Measurements from ENCODE around the gene RNF150. TPM values are rescaled to one million over a fixed set of nuclear protein-coding genes. Genes with fewer than 3 reads are reported as not detected.

The RNF150 gene
- total and polyA plus RNA-seq, 8 donors = 1.9 to 15.2 (median 14.1) TPM

- no peak overlapping the region for H3K4me3 ChIP-seq
- no peak for ATAC-seq
- no peaks in the 10 kb centered on the region for H3K36me3 ChIP-seq
- H3K4me1 ChIP-seq = no peaks in the 10 kb centered on the region
- H3K27ac ChIP-seq = no peak overlapping the region
- TF ChIP-seq CTCF (IDR thresholded peaks at IDR 0.05) = no peak
- H3K27me3 ChIP-seq = no peaks in the 10 kb centered on the region
- DNase-seq = no peak
- no peaks in the 10 kb centered on the region for H3K9me3 ChIP-seq
- intact Hi-C loops (cut with DNase I) = no loop called here
These were observed 138.2 kb downstream of the RNF150 start for GRCh38 chr4:140995058-140995457.

GRCh38 chr4:140994015-140994414 lies 139.3 kb downstream of the RNF150 start:
- intact Hi-C loops (cut with DNase I) = no loop called here
- ATAC-seq = no peak
- Histone ChIP-seq H3K4me3 (no peak overlapping the region), H3K36me3 (no peaks in the 10 kb centered on the region), H3K4me1 (no peaks in the 10 kb centered on the region), H3K27ac (no peak overlapping the region), H3K9me3 (no peaks in the 10 kb centered on the region), H3K27me3 (no peaks in the 10 kb centered on the region)
- TF ChIP-seq CTCF (IDR thresholded peaks at IDR 0.05) = no peak
- no peak for DNase-seq

GRCh38 chr4:140993370-140993769 lies 139.9 kb downstream of the RNF150 start:
- Histone ChIP-seq H3K27me3 (no peaks in the 10 kb centered on the region), H3K27ac (no peak overlapping the region), H3K9me3 (no peaks in the 10 kb centered on the region), H3K36me3 (no peaks in the 10 kb centered on the region), H3K4me1 (no peaks in the 10 kb centered on the region), H3K4me3 (no peak overlapping the region)
- ATAC-seq (no peak), DNase-seq (no peak)
- no peak for TF ChIP-seq CTCF (IDR thresholded peaks at IDR 0.05)
- intact Hi-C loops (cut with DNase I) = no loop called here

GRCh38 chr4:140989944-140990343 lies 143.3 kb downstream of the RNF150 start:
- no peaks in the 10 kb centered on the region for H3K9me3 ChIP-seq
- intact Hi-C loops (cut with DNase I) = no loop called here

GRCh38 chr4:140986045-140986444 lies 147.2 kb downstream of the RNF150 start:
- ATAC-seq (no peak), DNase-seq (no peak)
- H3K4me1 ChIP-seq = no peaks in the 10 kb centered on the region
- no peaks in the 10 kb centered on the region for H3K9me3 ChIP-seq
- no peaks in the 10 kb centered on the region for H3K36me3 ChIP-seq
- no peak overlapping the region for H3K27ac ChIP-seq
- no peaks in the 10 kb centered on the region for H3K27me3 ChIP-seq
- intact Hi-C loops (cut with DNase I) = no loop called here
- H3K4me3 ChIP-seq = no peak overlapping the region
- TF ChIP-seq CTCF (IDR thresholded peaks at IDR 0.05) = no peak

More at GRCh38 chr4:140989944-140990343, 143.3 kb downstream of the RNF150 start:
- ATAC-seq = no peak
- H3K36me3 ChIP-seq = no peaks in the 10 kb centered on the region
- TF ChIP-seq CTCF (IDR thresholded peaks at IDR 0.05) = no peak
- no peak for DNase-seq
- H3K27me3 ChIP-seq = no peaks in the 10 kb centered on the region
- no peaks in the 10 kb centered on the region for H3K4me1 ChIP-seq
- H3K4me3 ChIP-seq = no peak overlapping the region
- H3K27ac ChIP-seq = no peak overlapping the region
